Peyer's patch (tissue), 4 donors: ENCODE results near the gene CABP4. TPM values are rescaled to one million over a fixed set of nuclear protein-coding genes. Genes with fewer than 3 reads are reported as not detected.
"Not testable (repeated sequence)": the region's sequence is repeated elsewhere in the genome, so short reads cannot be mapped to it uniquely, and the experiment has no call there.

Experiments used
- DNase-seq, 3 donors: peaks; one replicate each; pipeline ENCODE4 v3.0.0-alpha.2; 2017 to 2019
- H3K27ac ChIP-seq, 4 donors: fragments of 200-600 bp; sonication (generic); one replicate each; pipeline ENCODE4 v1.5.1; 2016 to 2019
- H3K27me3 ChIP-seq, 2 donors: fragments of 200-600 bp; sonication (generic); one replicate each; pipeline ENCODE4 v1.5.1; 2019
- H3K36me3 ChIP-seq, 3 donors: fragments of 200-600 bp; sonication (generic); one replicate each; pipeline ENCODE4 v1.5.1; 2016 to 2019
- H3K4me1 ChIP-seq, 4 donors: fragments of 200-600 bp; sonication (generic); one replicate each; pipeline ENCODE4 v1.5.1; 2016 to 2019
- H3K4me3 ChIP-seq, 4 donors: fragments of 200-600 bp; sonication (generic); 1 replicate in 3 of 4; 2 replicates in 1 of 4; pipeline ENCODE4 v1.5.1; 2016 to 2019; ENCODE audit warnings: mild to moderate bottlenecking in 1 of 4
- H3K9me3 ChIP-seq, 4 donors: fragments of 200-600 bp; sonication (generic); one replicate each; pipeline ENCODE4 v1.5.1; 2016 to 2019; ENCODE audit warnings: mild to moderate bottlenecking in 1 of 4
- CTCF ChIP-seq, 6 experiments: fragments of 450-650 bp in 4 of 6; fragments of 200-600 bp in 2 of 6; sonication (generic) in 1 of 6; IDR thresholded peaks; one replicate each; pipeline ENCODE4 v1.5.1; 2017 to 2019; ENCODE audit warnings: antibody characterized with exemption in 6 of 6, mild to moderate bottlenecking in 3 of 6, moderate library complexity in 1 of 6
- POLR2A ChIP-seq, 2 donors: fragments of 450-650 bp; IDR thresholded peaks; one replicate each; pipeline ENCODE4 v1.5.1; 2017; ENCODE audit warnings: antibody characterized with exemption in 2 of 2, mild to moderate bottlenecking in 2 of 2, moderate library complexity in 2 of 2
- total RNA-seq, 4 donors: library from RNA; depleted of rRNA; stranded (reverse); fragments of >200 nt; gene quantifications; one replicate each; pipeline ENCODE4 v1.1.0, GENCODE V29; 2016

The CABP4 gene
- total RNA-seq, 4 donors from 2014 or later = 0.85 to 3.3 (median 0.94) TPM; not detected in 1

GRCh38 chr11:67420646-67421429 lies 34.3 kb upstream of the CABP4 start:
- H3K9me3 ChIP-seq = no peaks in the 10 kb centered on the region
- peak overlapping the region; percentile 94 to 98 (median 95) for H3K27ac ChIP-seq
- TF ChIP-seq CTCF (IDR thresholded peaks at IDR 0.05) = peak in 3 of 6 experiments; percentile 23 to 30 (median 26)
- TF ChIP-seq POLR2A (IDR thresholded peaks at IDR 0.05) = peak; percentile 46 to 52
- H3K36me3 ChIP-seq = no peaks in the 10 kb centered on the region
- peaks cover 0 to 41% (median 24%) of the 10 kb centered on the region in 4 donors for H3K4me1 ChIP-seq
- H3K27me3 ChIP-seq = no peaks in the 10 kb centered on the region
- peak; percentile 99 to 100 (median 99) for DNase-seq
- peak overlapping the region; percentile 51 to 96 (median 76) for H3K4me3 ChIP-seq

- TF ChIP-seq CTCF (IDR thresholded peaks at IDR 0.05) (peak in 1 of 6 experiments; percentile 9), POLR2A (IDR thresholded peaks at IDR 0.05) (no peak)
- H3K27ac ChIP-seq = peak overlapping the region in 3 of 4 donors; percentile 94 to 98 (median 96)
Measured at GRCh38 chr11:67421430-67422031, 33.6 kb upstream of the CABP4 start.

GRCh38 chr11:67422891-67423290 lies 32.3 kb upstream of the CABP4 start:
- no peak overlapping the region for H3K27ac ChIP-seq
- H3K4me3 ChIP-seq = no peak overlapping the region
- no peaks in the 10 kb centered on the region for H3K36me3 ChIP-seq
- TF ChIP-seq POLR2A (IDR thresholded peaks at IDR 0.05) (no peak), CTCF (IDR thresholded peaks at IDR 0.05) (no peak)
- peaks cover 0 to 30% (median 21%) of the 10 kb centered on the region in 4 donors for H3K4me1 ChIP-seq
- DNase-seq = no peak
- H3K27me3 ChIP-seq = no peaks in the 10 kb centered on the region
- no peaks in the 10 kb centered on the region for H3K9me3 ChIP-seq

More at GRCh38 chr11:67421430-67422031, 33.6 kb upstream of the CABP4 start:
- Histone ChIP-seq H3K9me3 (no peaks in the 10 kb centered on the region), H3K36me3 (no peaks in the 10 kb centered on the region), H3K4me3 (peak overlapping the region; percentile 51 to 96 (median 76)), H3K27me3 (no peaks in the 10 kb centered on the region), H3K4me1 (peaks cover 0 to 34% (median 22%) of the 10 kb centered on the region in 4 donors)
- DNase-seq = no peak

GRCh38 chr11:67423466-67423865 lies 31.7 kb upstream of the CABP4 start:
- TF ChIP-seq CTCF (IDR thresholded peaks at IDR 0.05) (no peak), POLR2A (IDR thresholded peaks at IDR 0.05) (no peak)
- H3K4me1 ChIP-seq = peaks cover 0 to 29% (median 19%) of the 10 kb centered on the region in 4 donors
- no peaks in the 10 kb centered on the region for H3K27me3 ChIP-seq
- H3K4me3 ChIP-seq = no peak overlapping the region
- no peaks in the 10 kb centered on the region for H3K9me3 ChIP-seq
- H3K27ac ChIP-seq = no peak overlapping the region
- H3K36me3 ChIP-seq = no peaks in the 10 kb centered on the region
- DNase-seq = no peak

GRCh38 chr11:67423891-67424613 lies 31.1 kb upstream of the CABP4 start:
- Histone ChIP-seq H3K27me3 (no peaks in the 10 kb centered on the region), H3K4me3 (no peak overlapping the region), H3K36me3 (no peaks in the 10 kb centered on the region), H3K4me1 (peaks cover 0 to 26% (median 16%) of the 10 kb centered on the region in 4 donors), H3K27ac (no peak overlapping the region), H3K9me3 (no peaks in the 10 kb centered on the region)
- no peak for TF ChIP-seq POLR2A (IDR thresholded peaks at IDR 0.05)
- TF ChIP-seq CTCF (IDR thresholded peaks at IDR 0.05) = no peak
- DNase-seq = no peak

GRCh38 chr11:67427364-67427859 lies 27.7 kb upstream of the CABP4 start:
- DNase-seq, H3K27me3 ChIP-seq, H3K9me3 ChIP-seq: not testable (repeated sequence)
- Histone ChIP-seq H3K4me1 (peaks cover 0 to 17% (median 11%) of the 10 kb centered on the region in 4 donors), H3K27ac (peak overlapping the region; percentile 90 to 97 (median 95)), H3K4me3 (peak overlapping the region; percentile 83 to 96 (median 93)), H3K36me3 (peaks cover 0 to 17% (median 0%) of the 10 kb centered on the region in 3 donors)
